GM10847 (cell line): ENCODE measurements around the gene ZBTB47.

Experiments
- POLR2A ChIP-seq: IDR thresholded peaks from 2 replicates; pipeline ENCODE4 v1.6.1; 2011; ENCODE audit not compliant: insufficient read length; ENCODE audit errors: extremely low read depth

The ZBTB47 gene

DNA sequence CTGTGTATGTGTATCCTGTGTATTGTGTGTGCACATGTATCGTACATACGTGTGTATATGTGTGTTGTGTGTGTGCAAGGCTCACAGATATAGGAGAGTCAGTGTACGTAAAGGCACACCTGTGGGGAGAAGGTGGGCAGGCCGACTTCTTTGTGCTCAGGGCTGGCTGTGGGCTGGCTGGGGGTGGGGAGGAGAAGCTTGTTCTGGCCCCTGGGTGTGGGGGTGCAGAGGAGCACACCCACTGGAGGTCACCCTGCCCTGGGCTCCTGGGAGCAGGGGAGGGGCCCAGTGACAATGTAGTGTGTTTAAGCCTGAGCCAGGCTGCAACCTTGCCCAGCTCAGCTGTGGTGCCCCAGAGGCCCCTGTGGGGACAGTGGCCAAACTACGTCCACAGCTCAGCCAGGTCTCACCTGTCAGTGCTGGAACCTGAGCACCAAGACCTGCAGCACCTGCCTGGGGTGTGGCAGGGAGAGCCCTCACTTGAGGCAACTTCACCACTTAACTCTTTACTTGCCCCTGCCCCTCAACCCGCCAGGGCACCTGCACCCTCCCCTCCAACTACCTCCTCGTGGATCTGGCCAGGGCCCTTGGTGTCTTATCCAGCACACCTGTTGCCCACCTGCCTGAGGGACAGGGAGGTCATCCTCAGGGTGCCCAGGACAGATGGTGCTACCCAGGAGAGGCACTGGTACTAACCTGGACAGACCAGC lies 51.7 kb downstream of the ZBTB47 start:
- no peak for TF ChIP-seq POLR2A

DNA sequence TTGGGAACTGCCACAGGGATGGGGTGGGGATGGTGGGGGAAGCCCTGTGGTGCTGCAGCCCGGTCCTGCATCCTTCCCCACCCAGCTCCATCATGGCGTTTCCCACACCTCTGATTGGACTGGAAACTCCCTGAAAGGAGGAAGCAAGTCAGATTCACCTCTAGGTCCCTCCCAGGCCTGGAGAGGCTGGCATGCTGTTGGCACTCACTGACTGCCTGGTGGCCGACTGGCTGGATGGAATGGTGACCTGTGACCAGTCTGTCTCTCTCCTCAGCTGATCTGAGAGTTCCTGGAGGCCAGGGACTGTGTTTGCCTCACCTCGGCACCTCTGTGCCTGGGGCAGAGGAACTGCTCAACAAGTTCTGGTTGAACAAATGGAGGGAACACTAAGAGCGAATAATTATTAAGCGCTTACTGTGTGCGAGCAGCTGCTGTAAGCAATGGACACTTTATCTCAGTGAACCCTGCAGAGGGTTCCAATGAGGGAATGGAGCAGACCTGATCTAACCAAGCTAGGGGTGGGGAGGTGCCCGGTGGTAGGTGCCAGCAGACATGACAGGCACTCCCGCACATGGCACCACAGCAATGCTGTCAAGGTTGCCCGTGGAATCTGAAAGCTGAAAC lies 52.6 kb downstream of the ZBTB47 start:
- TF ChIP-seq POLR2A, result no peak

DNA sequence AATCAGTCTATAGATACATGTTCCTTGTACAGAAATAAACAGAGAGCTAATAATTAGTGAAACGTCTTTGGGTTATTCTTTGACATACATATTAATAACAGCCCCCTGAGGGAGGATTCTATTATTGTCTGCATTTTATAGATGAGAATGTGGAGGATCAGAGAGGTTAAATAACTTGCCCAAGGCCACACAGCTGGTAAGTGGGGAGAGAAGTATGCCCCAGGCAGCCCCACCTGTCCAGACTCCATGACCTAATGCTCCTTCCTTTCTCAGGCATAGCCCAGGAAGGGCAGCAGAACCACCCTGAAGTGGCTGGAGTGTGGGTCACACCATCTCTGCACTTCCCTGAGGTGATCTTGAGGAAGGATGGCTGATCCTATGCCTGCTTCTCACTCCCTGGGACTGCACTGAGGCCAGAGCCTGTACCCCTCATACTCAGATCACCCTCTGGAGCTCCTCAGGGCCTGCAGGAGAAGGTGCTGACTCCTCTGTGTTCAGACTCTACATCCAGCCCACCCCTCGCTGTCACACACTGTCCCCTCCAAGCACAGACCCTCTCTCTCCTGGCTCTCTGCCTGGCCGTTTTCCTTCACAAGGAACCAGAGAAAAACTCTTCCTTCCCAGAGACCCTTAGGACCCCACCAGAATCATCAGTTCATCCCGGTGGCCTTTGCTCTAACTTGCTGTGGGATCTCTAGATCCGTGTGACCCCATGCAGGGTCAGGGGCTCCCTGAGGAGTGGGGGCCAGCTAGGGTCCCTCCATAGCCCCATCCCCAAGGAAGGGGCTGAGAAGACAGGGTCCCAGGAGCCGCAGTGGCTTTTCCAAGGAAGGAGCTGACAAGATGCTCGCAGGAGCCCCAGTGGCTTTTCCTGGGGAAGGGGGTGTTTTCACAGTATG lies 53.5 kb downstream of the ZBTB47 start:
- TF ChIP-seq POLR2A, result no peak

DNA sequence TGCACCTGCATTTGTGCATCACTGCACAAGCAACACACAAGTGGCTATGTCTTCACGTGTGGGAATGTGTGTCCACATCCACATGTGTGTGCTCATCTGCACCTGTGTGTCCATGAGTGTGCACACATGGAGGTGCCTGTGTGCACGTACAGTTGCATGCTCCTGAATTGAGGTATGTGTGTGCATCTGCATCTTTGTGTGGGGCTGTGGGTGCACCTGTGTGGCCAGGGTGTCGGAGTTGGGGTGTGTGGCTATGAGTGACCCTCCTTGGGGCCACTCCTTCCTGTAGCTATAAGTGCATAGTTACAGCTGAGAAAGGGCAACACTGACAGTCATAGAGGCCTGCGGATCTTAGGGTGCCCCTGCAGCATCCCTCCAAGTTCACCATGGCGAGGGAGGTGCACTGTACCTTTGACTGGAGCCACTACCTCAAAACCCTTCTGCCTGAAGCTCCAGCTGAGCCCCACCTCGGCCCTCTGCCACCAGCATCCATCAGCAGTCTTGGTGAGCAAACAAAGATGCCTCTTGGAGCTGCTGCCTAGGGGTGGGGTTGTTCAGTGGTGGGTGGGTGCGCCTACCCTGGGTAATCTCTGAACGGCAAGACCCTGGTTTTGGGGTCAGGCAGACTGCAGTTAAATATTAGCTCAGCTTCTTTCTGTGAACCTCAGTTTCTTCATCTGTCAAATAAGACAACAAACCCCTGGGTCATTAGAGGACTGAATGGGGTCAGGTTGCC lies 54.3 kb downstream of the ZBTB47 start:
- no peak for TF ChIP-seq POLR2A

DNA sequence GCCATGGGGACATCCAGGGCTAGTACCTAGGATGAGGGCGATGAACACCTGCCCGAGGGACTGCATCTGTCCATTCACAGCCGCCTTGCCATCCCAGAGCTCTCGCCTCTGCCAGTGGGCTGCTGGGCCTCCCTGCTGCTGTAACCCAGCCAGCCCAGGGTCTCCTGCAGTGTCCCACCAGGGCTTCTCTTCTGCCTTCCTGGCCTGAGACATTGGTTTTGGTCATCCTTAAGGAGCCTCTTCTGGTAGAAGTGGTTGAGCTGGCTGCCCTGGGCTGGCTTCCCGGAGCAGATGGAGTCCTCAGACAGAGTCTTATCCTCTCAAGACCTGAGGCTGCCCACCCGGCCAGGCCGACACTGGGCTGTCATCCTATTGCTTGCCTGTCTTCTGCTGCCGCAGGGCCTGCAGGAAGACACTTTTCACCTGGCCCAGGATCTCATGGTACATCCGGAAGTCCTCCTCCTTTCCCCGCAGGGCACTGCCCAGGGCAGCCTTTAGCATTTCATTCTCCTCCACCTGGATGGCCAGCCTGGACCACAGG lies 55.2 kb downstream of the ZBTB47 start:
- no peak for TF ChIP-seq POLR2A

DNA sequence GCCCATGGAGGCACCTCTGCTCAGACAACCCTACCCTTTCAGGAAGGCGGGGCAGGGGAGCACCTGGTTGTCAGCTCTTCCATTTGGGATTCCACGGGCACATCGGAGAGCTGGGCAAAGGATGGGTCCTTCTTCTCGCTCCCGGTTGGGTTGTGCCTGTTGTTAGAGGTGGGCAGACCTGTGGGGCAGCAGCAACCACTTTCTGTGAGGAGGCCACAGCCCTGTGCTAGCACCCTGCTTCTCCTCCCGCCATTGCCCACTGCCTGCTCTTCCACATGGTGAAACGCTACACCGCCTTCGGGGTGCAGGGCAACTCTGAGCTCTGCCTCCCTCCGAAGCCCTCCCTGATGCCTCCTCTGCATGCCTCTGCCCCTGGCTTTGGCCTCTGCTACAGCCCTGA lies 56.1 kb downstream of the ZBTB47 start:
- TF ChIP-seq POLR2A, result no peak

DNA sequence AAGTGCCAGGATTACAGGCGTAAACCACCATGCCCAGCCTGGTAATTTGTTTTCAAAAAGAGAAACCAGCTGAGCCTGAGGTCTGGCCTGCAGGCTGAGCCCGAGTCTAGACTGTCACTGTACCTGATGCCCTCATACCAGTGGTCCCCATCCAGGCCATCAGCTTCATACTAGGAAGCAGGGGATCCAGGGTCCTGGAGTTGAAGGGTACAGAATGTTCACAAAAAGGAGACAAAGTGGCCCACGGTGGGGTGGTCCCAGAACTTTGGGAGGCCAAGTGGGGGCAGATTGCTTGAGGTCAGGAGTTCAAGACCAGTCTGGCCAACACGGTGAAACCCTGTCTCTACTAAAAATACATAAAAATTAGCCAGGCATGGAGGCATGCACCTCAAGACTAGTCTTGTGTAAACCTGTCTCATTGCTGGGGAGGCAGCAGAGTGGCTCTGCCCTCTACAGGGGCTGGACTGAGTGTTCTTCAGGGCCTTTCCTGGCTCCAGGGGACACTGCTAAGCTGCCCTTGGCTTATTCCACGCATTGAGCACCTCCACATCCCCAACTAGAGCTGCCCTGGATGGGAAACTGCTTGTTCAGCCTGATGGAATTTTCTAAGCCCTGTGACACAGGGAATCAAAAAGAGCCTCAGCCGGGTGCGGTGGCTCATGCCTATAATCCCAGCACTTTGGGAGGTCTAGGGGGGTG lies 57.0 kb downstream of the ZBTB47 start:
- no peak for TF ChIP-seq POLR2A

DNA sequence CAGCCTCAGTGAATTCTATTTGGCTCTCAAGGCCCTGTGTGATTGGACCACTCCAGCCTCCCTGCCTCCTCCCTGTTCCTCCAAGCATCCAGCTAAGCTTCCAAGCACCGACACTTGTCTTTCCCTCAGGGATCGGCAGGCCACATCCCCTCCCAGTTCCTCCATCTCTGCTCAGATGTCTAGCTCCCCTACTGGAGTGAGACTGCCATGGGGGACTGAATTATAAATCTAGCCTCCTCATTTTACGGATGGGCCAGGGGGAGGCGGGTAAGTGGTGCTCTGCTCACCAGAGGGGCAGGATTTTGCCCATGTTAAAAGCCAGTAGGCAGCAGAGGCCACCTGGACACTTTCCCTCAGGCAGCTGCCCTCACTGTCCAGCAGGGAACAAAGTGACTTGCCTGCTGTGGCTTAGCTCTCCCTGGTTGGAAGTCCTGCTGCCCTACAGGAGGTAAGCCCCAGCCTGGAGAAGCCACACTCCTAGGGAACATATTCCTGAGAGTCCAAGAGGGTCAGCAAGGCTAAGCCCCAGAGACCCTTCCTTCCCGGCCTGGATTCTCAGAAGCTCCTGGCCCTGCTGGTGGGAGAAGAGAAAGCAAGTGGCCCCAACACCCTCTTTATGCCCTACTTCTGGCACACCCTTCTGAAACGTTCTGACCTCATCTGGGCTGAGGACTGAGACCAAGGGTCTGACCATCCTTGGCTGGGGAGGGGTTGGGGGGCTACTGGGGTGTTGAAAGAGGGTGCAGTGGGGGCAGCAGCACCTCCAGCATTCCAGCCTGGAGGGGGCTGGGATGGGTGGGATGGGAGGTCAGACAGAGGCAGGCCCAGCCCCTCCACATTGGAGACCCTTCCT lies 58.2 kb downstream of the ZBTB47 start:
- no peak for TF ChIP-seq POLR2A

DNA sequence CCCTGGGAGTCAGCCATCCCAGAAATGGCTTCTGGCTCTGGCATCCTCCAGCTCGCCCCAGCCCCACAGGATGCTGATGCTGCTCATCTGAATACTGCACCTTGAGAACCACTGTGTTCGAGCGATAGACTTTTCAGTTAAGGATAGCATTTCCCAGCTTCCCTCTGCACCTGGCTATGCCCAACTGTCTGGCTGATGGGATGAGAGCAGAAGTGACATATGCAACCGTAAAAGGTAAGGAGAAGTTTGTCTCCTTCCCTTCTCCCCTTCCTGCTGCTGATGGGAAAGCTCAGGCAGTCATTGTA lies 58.8 kb downstream of the ZBTB47 start:
- TF ChIP-seq POLR2A, result no peak

DNA sequence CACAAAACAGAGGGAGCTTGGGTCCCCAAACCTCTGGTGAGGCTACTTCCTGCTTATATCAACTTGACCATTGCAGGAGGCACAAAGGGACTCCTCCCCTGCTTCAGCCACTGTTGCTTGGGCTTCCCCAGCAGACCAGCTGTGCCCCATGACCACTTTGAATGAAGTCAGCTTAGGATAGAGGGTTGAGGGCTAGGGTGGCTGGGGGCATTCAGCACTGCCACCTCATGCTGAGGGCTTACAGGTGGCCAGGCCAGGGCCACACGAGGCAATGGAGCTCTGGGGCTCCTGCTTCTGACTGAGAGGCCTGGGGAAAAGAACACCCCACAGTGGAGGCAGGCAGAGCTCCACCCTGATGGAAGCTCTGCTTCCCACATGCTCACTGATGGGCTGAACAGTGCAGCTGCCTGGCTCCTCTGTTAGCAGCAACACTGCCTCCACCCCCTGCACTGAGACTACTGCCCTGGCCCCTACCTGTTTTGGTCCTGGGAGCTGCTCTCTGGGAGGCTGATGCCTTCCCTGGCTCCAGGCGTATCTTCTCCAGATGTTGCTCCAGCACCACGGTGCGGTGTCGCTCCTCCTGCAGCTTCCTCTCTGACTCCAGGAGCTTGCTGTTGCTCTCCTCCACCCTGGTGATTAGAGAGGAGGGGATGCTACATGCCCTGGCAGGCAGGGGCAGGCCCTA lies 59.3 kb downstream of the ZBTB47 start:
- no peak for TF ChIP-seq POLR2A

DNA sequence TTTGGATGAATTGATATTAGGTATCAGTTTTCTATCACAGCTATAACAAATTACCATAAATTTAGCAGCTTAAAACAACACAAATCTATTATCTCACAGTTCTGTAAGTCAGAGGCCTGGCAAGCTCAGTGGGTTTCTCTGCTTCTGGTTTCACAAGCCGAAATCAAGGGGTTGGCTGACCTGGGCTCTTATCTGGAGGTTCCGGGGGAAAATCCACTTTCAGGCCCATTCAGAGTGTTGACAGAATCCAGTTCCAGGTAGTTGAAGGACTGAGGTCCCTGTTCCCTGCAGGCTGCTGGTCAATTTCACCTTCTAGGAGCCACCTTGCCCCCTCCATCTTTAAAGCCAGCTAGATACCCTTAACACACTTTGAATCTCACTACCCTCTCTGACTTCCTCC lies 60.2 kb downstream of the ZBTB47 start:
- TF ChIP-seq POLR2A, result no peak

DNA sequence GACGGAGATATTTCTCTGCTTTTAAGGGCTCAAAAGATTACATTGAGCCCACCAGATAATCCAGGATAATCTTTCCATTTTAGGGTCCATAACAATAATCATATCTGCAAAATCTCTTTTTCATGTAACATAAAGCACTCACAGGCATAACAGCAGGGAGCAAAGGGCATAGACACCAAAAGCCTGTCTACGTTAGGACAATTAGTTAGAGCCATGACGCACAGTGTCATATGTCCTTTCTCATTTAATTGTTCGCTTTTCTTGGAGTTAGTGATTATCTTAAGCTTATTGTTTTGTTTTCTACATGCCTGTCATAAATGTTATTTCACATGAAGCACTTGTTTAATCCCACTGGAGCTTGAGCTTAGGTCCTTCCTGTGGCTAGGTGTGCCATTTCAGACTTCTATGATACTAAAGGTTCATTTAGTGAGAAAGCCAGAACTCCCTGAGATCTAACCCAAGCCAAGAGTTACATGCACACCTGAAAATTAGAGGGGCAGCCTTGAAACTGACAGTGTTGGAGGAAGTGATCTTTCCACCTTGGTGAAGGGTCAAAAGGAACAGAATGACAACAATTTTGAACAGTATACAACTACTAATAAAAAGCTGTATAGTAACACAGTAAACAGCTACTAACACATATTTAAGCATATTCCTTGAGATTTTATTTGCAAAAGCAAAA lies 60.8 kb downstream of the ZBTB47 start:
- TF ChIP-seq POLR2A, result no peak
